ENCODE results near the gene MUC5B. TPM values are rescaled to one million over a fixed set of nuclear protein-coding genes. Genes with fewer than 3 reads are reported as not detected.

Gene MUC5B
- total and polyA plus RNA-seq, 2 of the 13 experiments (the other 11 are each of a cell fraction or from before 2014, with no cell fraction given), result 0.01 TPM; not detected in 1

- intact Hi-C loops (cut with micrococcal nuclease; ENCODE audit: unreplicated experiment), result no loop called here
Measured at GRCh38 chr11:1237851-1238250, 15.0 kb downstream of the MUC5B start.

More at GRCh38 chr11:1237851-1238250, 15.0 kb downstream of the MUC5B start:
- in situ Hi-C loops (cut with HindIII; ENCODE audit: extremely low pct_ligation_motif_present, low pct_unique_long_range_greater_than_20kb), result no loop called here
- Histone ChIP-seq H4K20me1 (ENCODE audit: insufficient read depth, low read length) (no peaks in the 10 kb centered on the region), H3K36me3 (replicated peaks in 1 of 2; ENCODE audit: control insufficient read depth in 1 of 2, insufficient read depth in 2 of 2, low read length in 2 of 2) (no peaks in the 10 kb centered on the region), H3K9me3 (ENCODE audit: low read length) (no peaks in the 10 kb centered on the region), H3K9ac (ENCODE audit: insufficient read depth, low read depth, low read length) (no peak overlapping the region), H3K79me2 (ENCODE audit: insufficient read depth, low read length) (no peaks in the 10 kb centered on the region), H3K27me3 (ENCODE audit: control insufficient read depth in 1 of 2, insufficient read depth in 2 of 2, low read length in 2 of 2) (peaks cover 0 to 3% of the 10 kb centered on the region in 2 experiments; a peak in 2 of 5 replicates), H3K4me2 (ENCODE audit: low read depth, low read length) (no peak overlapping the region), H3K27ac (ENCODE audit: extremely low read length, insufficient read depth, low read length) (no peak overlapping the region), H2AFZ (ENCODE audit: low read length) (no peak overlapping the region), H3K4me3 (replicated peaks in 1 of 3; ENCODE audit: insufficient read depth in 1 of 3, low read depth in 2 of 3, low read length in 3 of 3) (no peak overlapping the region), H3K4me1 (ENCODE audit: insufficient read depth, low read length) (no peaks in the 10 kb centered on the region)
- FAIRE-seq, result no peak
- no peak for TF ChIP-seq ZNF773 (CRISPR knock-in tag; IDR thresholded peaks at IDR 0.05; ENCODE audit: borderline replicate concordance)
- no peak for TF ChIP-seq HOXA7 (CRISPR knock-in tag; IDR thresholded peaks at IDR 0.05)
- TF ChIP-seq TFE3 (CRISPR knock-in tag; IDR thresholded peaks at IDR 0.05), result no peak
- no peak for TF ChIP-seq SMC3 (IDR thresholded peaks at IDR 0.05; ENCODE audit: low read length)
- no peak for TF ChIP-seq TBL1XR1 (IDR thresholded peaks at IDR 0.05; ENCODE audit: borderline replicate concordance, low read length, partially characterized antibody)
- no peak for TF ChIP-seq NR2F1 (CRISPR knock-in tag; IDR thresholded peaks at IDR 0.05)
- no peak for TF ChIP-seq ZBTB38 (CRISPR knock-in tag; IDR thresholded peaks at IDR 0.05)
- TF ChIP-seq ZNF331 (CRISPR knock-in tag; IDR thresholded peaks at IDR 0.05), result no peak
- TF ChIP-seq SETDB1 (CRISPR knock-in tag; IDR thresholded peaks at IDR 0.05; ENCODE audit: borderline replicate concordance), result no peak
- no peak for TF ChIP-seq PAX8 (CRISPR knock-in tag; IDR thresholded peaks at IDR 0.05; ENCODE audit: borderline replicate concordance)
- no peak for TF ChIP-seq ATF7-NPFF (CRISPR knock-in tag; IDR thresholded peaks at IDR 0.05; ENCODE audit: low read depth)
- TF ChIP-seq MTERF4 (CRISPR knock-in tag; IDR thresholded peaks at IDR 0.05), result no peak
- no peak for TF ChIP-seq PHF8 (CRISPR knock-in tag; IDR thresholded peaks at IDR 0.05)
- no peak for TF ChIP-seq RFXANK (CRISPR knock-in tag; IDR thresholded peaks at IDR 0.05)
- no peak for TF ChIP-seq ZNF780A (CRISPR knock-in tag; IDR thresholded peaks at IDR 0.05)
- no TSS peak for BruUV-seq (replicated peaks)
- no peak for DNase-seq (ENCODE audit: low spot score)
- ChIA-PET POLR2A (no interaction called here), CTCF (ENCODE audit: low intra/inter-chr PET ratio, low total read pairs) (no interaction called here)
- WGBS (ENCODE audit: low lambda C conversion rate), result 80% methylated on average over 6 of the region's 10 CpGs
- ATAC-seq, result no peak

Data from HepG2 (cell line).